ENCODE results near the gene TXNDC8. TPM values are rescaled to one million over a fixed set of nuclear protein-coding genes. Genes with fewer than 3 reads are reported as not detected.

The TXNDC8 gene
- total RNA-seq, 1 experiment from 2014 or later = not detected

GRCh38 chr9:110357505-110357904, 19.8 kb upstream of the TXNDC8 start:
- no peak for TF ChIP-seq CTCF (conservative IDR thresholded peaks at IDR 0.05; ENCODE audit: low read depth, low read length)
- TF ChIP-seq EZH2 (IDR thresholded peaks at IDR 0.05; ENCODE audit: low read length, unreplicated experiment) = no peak
- TF ChIP-seq EZH2phosphoT487 (IDR thresholded peaks at IDR 0.05; ENCODE audit: borderline replicate concordance, low read length) = no peak
- ChIA-PET CTCF (no interaction called here), POLR2A (ENCODE audit: unreplicated experiment) (no interaction called here)
- DNase-seq (peak; percentile 26), ATAC-seq (no peak)
- no peaks in the 10 kb centered on the region for H3K36me3 ChIP-seq (ENCODE audit: low read depth, low read length)
- no peak overlapping the region for H3K27ac ChIP-seq (ENCODE audit: low read length)
- no peaks in the 10 kb centered on the region for H3K9me3 ChIP-seq (ENCODE audit: low read length)
- H3K79me2 ChIP-seq (ENCODE audit: low read length) = no peaks in the 10 kb centered on the region
- no peak overlapping the region for H3K9ac ChIP-seq (ENCODE audit: low read length)
- no peak overlapping the region for H3K4me2 ChIP-seq (ENCODE audit: low read length)
- H2AFZ ChIP-seq (ENCODE audit: low read length) = no peak overlapping the region
- intact Hi-C loops (cut with micrococcal nuclease) = no loop called here
- H3K4me3 ChIP-seq (ENCODE audit: low read length) = no peak overlapping the region
- no peaks in the 10 kb centered on the region for H4K20me1 ChIP-seq (ENCODE audit: low read length)
- H3K27me3 ChIP-seq (ENCODE audit: low read length) = no peaks in the 10 kb centered on the region
- H3K9me2 ChIP-seq (replicated peaks; ENCODE audit: low read length) = no peaks in the 10 kb centered on the region
- no peaks in the 10 kb centered on the region for H3K4me1 ChIP-seq (ENCODE audit: insufficient read depth, low read length)
- BruUV-seq (replicated peaks) = no TSS peak
- no peaks in the 10 kb centered on the region for H3F3A ChIP-seq (ENCODE audit: low read length, unreplicated experiment)

- Histone ChIP-seq H2AFZ (ENCODE audit: low read length) (no peak overlapping the region), H3K9ac (ENCODE audit: low read length) (no peak overlapping the region), H3K4me2 (ENCODE audit: low read length) (no peak overlapping the region), H3K4me3 (ENCODE audit: low read length) (no peak overlapping the region), H3K9me3 (ENCODE audit: low read length) (no peaks in the 10 kb centered on the region), H3K36me3 (ENCODE audit: low read depth, low read length) (no peaks in the 10 kb centered on the region), H3K9me2 (replicated peaks; ENCODE audit: low read length) (no peaks in the 10 kb centered on the region), H3K27ac (ENCODE audit: low read length) (no peak overlapping the region), H4K20me1 (ENCODE audit: low read length) (no peaks in the 10 kb centered on the region), H3F3A (ENCODE audit: low read length, unreplicated experiment) (no peaks in the 10 kb centered on the region), H3K4me1 (ENCODE audit: insufficient read depth, low read length) (no peaks in the 10 kb centered on the region), H3K79me2 (ENCODE audit: low read length) (no peaks in the 10 kb centered on the region), H3K27me3 (ENCODE audit: low read length) (no peaks in the 10 kb centered on the region)
- ChIA-PET POLR2A (ENCODE audit: unreplicated experiment) (no interaction called here), CTCF (no interaction called here)
- no peak for DNase-seq
- intact Hi-C loops (cut with micrococcal nuclease) = no loop called here
- TF ChIP-seq EZH2phosphoT487 (IDR thresholded peaks at IDR 0.05; ENCODE audit: borderline replicate concordance, low read length) (no peak), EZH2 (IDR thresholded peaks at IDR 0.05; ENCODE audit: low read length, unreplicated experiment) (no peak), CTCF (conservative IDR thresholded peaks at IDR 0.05; ENCODE audit: low read depth, low read length) (no peak)
- BruUV-seq (replicated peaks) = no TSS peak
- no peak for ATAC-seq
Observed at GRCh38 chr9:110356639-110357395, 19.2 kb upstream of the TXNDC8 start.

GRCh38 chr9:110355911-110356310, 18.2 kb upstream of the TXNDC8 start:
- no peak overlapping the region for H3K9ac ChIP-seq (ENCODE audit: low read length)
- no peaks in the 10 kb centered on the region for H3K9me3 ChIP-seq (ENCODE audit: low read length)
- H3K27ac ChIP-seq (ENCODE audit: low read length) = no peak overlapping the region
- ATAC-seq = no peak
- intact Hi-C loops (cut with micrococcal nuclease) = no loop called here
- H3K27me3 ChIP-seq (ENCODE audit: low read length) = no peaks in the 10 kb centered on the region
- H2AFZ ChIP-seq (ENCODE audit: low read length) = no peak overlapping the region
- TF ChIP-seq CTCF (conservative IDR thresholded peaks at IDR 0.05; ENCODE audit: low read depth, low read length) (no peak), EZH2 (IDR thresholded peaks at IDR 0.05; ENCODE audit: low read length, unreplicated experiment) (no peak), EZH2phosphoT487 (IDR thresholded peaks at IDR 0.05; ENCODE audit: borderline replicate concordance, low read length) (no peak)
- no TSS peak for BruUV-seq (replicated peaks)
- ChIA-PET POLR2A (ENCODE audit: unreplicated experiment) (no interaction called here), CTCF (no interaction called here)
- no peaks in the 10 kb centered on the region for H3K36me3 ChIP-seq (ENCODE audit: low read depth, low read length)
- H3K79me2 ChIP-seq (ENCODE audit: low read length) = no peaks in the 10 kb centered on the region
- no peak overlapping the region for H3K4me2 ChIP-seq (ENCODE audit: low read length)
- no peak overlapping the region for H3K4me3 ChIP-seq (ENCODE audit: low read length)
- no peaks in the 10 kb centered on the region for H3F3A ChIP-seq (ENCODE audit: low read length, unreplicated experiment)
- DNase-seq = no peak
- H3K9me2 ChIP-seq (replicated peaks; ENCODE audit: low read length) = no peaks in the 10 kb centered on the region
- H3K4me1 ChIP-seq (ENCODE audit: insufficient read depth, low read length) = peaks cover 6% of the 10 kb centered on the region
- H4K20me1 ChIP-seq (ENCODE audit: low read length) = no peaks in the 10 kb centered on the region

Measured in PC-3 (cell line).